ENCODE results near the gene TAF11L3. TPM values are rescaled to one million over a fixed set of nuclear protein-coding genes. Genes with fewer than 3 reads are reported as not detected.
"Not testable (repeated sequence)": the region's sequence is repeated elsewhere in the genome, so short reads cannot be mapped to it uniquely, and the experiment has no call there.

TAF11L3 gene
- polyA plus RNA-seq (ENCODE audit: insufficient read length in 10 of 10): not detected
- long read RNA-seq, donor 1: 0 reads
- long read RNA-seq, donor 2: 0 reads
- long read RNA-seq, donor 3: 0 reads
- long read RNA-seq, donor 4: 0 reads
- long read RNA-seq, donor 5: 0 reads
- long read RNA-seq, donor 6: 0 reads
- long read RNA-seq, donor 7: 0 reads
- long read RNA-seq, donor 8: 0 reads
- long read RNA-seq, donor 9: 0 reads

GRCh38 chr5:17518067-17518466 lies at the start of gene TAF11L3:
Gene TAF11L3, plus strand, starts transcription at chr5:17518367.
- not testable (repeated sequence) for DNase-seq

GRCh38 chr5:17470064-17470463 lies 48.1 kb upstream of the TAF11L3 start:
- peak in 2 of 3 donors; percentile 4 to 15 for DNase-seq

GRCh38 chr5:17475064-17475463 lies 43.1 kb upstream of the TAF11L3 start:
- not testable (repeated sequence) for DNase-seq

GRCh38 chr5:17477043-17477442 lies 41.1 kb upstream of the TAF11L3 start:
- no peak for DNase-seq

- no peak for DNase-seq
Observed at GRCh38 chr5:17477573-17478265, 40.4 kb upstream of the TAF11L3 start.

GRCh38 chr5:17481378-17481777 lies 36.8 kb upstream of the TAF11L3 start:
- no peak for DNase-seq

GRCh38 chr5:17482790-17483189 lies 35.4 kb upstream of the TAF11L3 start:
- DNase-seq: no peak

- not testable (repeated sequence) for DNase-seq
Observed at GRCh38 chr5:17486464-17487173, 31.5 kb upstream of the TAF11L3 start.

GRCh38 chr5:17487174-17487512 lies 31.0 kb upstream of the TAF11L3 start:
- no peak for DNase-seq

- DNase-seq: not testable (repeated sequence)
Observed at GRCh38 chr5:17491257-17491656, 26.9 kb upstream of the TAF11L3 start.

GRCh38 chr5:17492770-17493169 lies 25.4 kb upstream of the TAF11L3 start:
- DNase-seq: no peak

- DNase-seq: no peak
Observed at GRCh38 chr5:17497446-17497845, 20.7 kb upstream of the TAF11L3 start.

- DNase-seq: not testable (repeated sequence)
Observed at GRCh38 chr5:17497931-17498330, 20.2 kb upstream of the TAF11L3 start, which contains the start of gene TAF11L2. Gene TAF11L2, plus strand, starts transcription at chr5:17498231.

- no peak for DNase-seq
Observed at GRCh38 chr5:17511775-17512325, 6.3 kb upstream of the TAF11L3 start.

GRCh38 chr5:17517526-17517925 lies 641 bp upstream of the TAF11L3 start:
- DNase-seq: not testable (repeated sequence)

- DNase-seq: not testable (repeated sequence)
Observed at GRCh38 chr5:17519508-17519907, 1.3 kb downstream of the TAF11L3 start.

GRCh38 chr5:17521501-17521900 lies 3.3 kb downstream of the TAF11L3 start, which contains the start of gene TAF11L4:
Gene TAF11L4, plus strand, starts transcription at chr5:17521801.
- not testable (repeated sequence) for DNase-seq

GRCh38 chr5:17524935-17525334 lies 6.8 kb downstream of the TAF11L3 start, which contains the start of gene TAF11L5:
Gene TAF11L5, plus strand, starts transcription at chr5:17525235.
- not testable (repeated sequence) for DNase-seq

GRCh38 chr5:17526504-17526903 lies 8.3 kb downstream of the TAF11L3 start:
- DNase-seq: peak in 1 of 3 donors; percentile 2

- DNase-seq: not testable (repeated sequence)
Observed at GRCh38 chr5:17528369-17528768, 10.2 kb downstream of the TAF11L3 start, which contains the start of gene TAF11L6. Gene TAF11L6, plus strand, starts transcription at chr5:17528669.

Measured in muscle of back (tissue), 13 donors.